H9 (cell line): ENCODE measurements around the gene TRAF3IP1. TPM values are rescaled to one million over a fixed set of nuclear protein-coding genes. Genes with fewer than 3 reads are reported as not detected.

Experiments
- DNase-seq: peaks from one replicate; pipeline ENCODE4 v3.0.0-alpha.2; 2017
- H2AFZ ChIP-seq: one replicate; pipeline ENCODE4 v1.6.1; 2013; ENCODE audit warnings: mild to moderate bottlenecking, low read length, control low read depth, moderate library complexity
- H2AK5ac ChIP-seq: 2 replicates; pipeline ENCODE4 v1.6.1; 2013; ENCODE audit warnings: low read length, control low read depth, mixed read lengths; ENCODE audit not compliant: insufficient read length
- H2BK120ac ChIP-seq: one replicate; pipeline ENCODE4 v1.6.1; 2013; ENCODE audit warnings: low read depth, mild to moderate bottlenecking, low read length, control low read depth, inconsistent platforms; ENCODE audit not compliant: poor library complexity, severe bottlenecking
- H2BK12ac ChIP-seq: 2 replicates; pipeline ENCODE4 v1.6.1; 2013; ENCODE audit warnings: low read length, control low read depth, mixed read lengths, low read depth; ENCODE audit not compliant: insufficient read length
- H2BK15ac ChIP-seq: 2 replicates; pipeline ENCODE4 v1.6.1; 2013; ENCODE audit warnings: low read depth, low read length, control low read depth
- H2BK20ac ChIP-seq: one replicate; pipeline ENCODE4 v1.6.1; 2013; ENCODE audit warnings: low read depth, mild to moderate bottlenecking, low read length, control low read depth, inconsistent platforms; ENCODE audit not compliant: poor library complexity, severe bottlenecking
- H2BK5ac ChIP-seq: 2 replicates; pipeline ENCODE4 v1.6.1; 2013; ENCODE audit warnings: low read length, control low read depth, mixed read lengths; ENCODE audit not compliant: insufficient read length
- H3K14ac ChIP-seq: 2 replicates; pipeline ENCODE4 v1.6.1; 2013; ENCODE audit warnings: low read length, control low read depth; ENCODE audit not compliant: insufficient read depth
- H3K18ac ChIP-seq: 2 replicates; pipeline ENCODE4 v1.6.1; 2013; ENCODE audit warnings: low read depth, mild to moderate bottlenecking, mixed read lengths, low read length, control low read depth; ENCODE audit not compliant: insufficient read length
- H3K23ac ChIP-seq: 2 replicates; pipeline ENCODE4 v1.6.1; 2013; ENCODE audit warnings: low read length, control low read depth, mixed read lengths, low read depth; ENCODE audit not compliant: insufficient read length
- H3K23me2 ChIP-seq: 2 replicates; pipeline ENCODE4 v1.6.1; 2013; ENCODE audit warnings: low read depth, mild to moderate bottlenecking, mixed read lengths, low read length, control low read depth; ENCODE audit not compliant: insufficient read length, poor library complexity, severe bottlenecking
- H3K27ac ChIP-seq: 2 replicates; pipeline ENCODE4 v1.5.1; 2013; ENCODE audit warnings: low read length, control low read depth, mixed read lengths, low read depth; ENCODE audit not compliant: insufficient read length
- H3K27me3 ChIP-seq: 2 replicates; pipeline ENCODE4 v1.6.1; 2013; ENCODE audit warnings: low read length, control low read depth, inconsistent platforms; ENCODE audit not compliant: insufficient read depth
- H3K4ac ChIP-seq: 2 replicates; pipeline ENCODE4 v1.6.1; 2013; ENCODE audit warnings: low read depth, mild to moderate bottlenecking, control low read depth, inconsistent platforms, low read length, moderate library complexity
- H3K4me1 ChIP-seq: 2 replicates; pipeline ENCODE4 v1.6.1; 2013; ENCODE audit warnings: low read length, control low read depth, inconsistent platforms; ENCODE audit not compliant: insufficient read depth
- H3K4me2 ChIP-seq: 2 replicates; pipeline ENCODE4 v1.6.1; 2013; ENCODE audit warnings: low read length, control low read depth, mixed read lengths; ENCODE audit not compliant: insufficient read length, insufficient read depth
- H3K56ac ChIP-seq: 2 replicates; pipeline ENCODE4 v1.6.1; 2013; ENCODE audit warnings: low read depth, mild to moderate bottlenecking, mixed read lengths, low read length, control low read depth; ENCODE audit not compliant: insufficient read length
- H3K79me1 ChIP-seq: 2 replicates; pipeline ENCODE4 v1.6.1; 2013; ENCODE audit warnings: low read depth, mild to moderate bottlenecking, moderate library complexity, low read length, control low read depth, inconsistent platforms; ENCODE audit not compliant: insufficient read depth, poor library complexity, severe bottlenecking
- H3K79me2 ChIP-seq: 2 replicates; pipeline ENCODE4 v1.6.1; 2013; ENCODE audit warnings: low read length, control low read depth, inconsistent platforms; ENCODE audit not compliant: insufficient read depth
- H3K9ac ChIP-seq: 2 replicates; pipeline ENCODE4 v1.6.1; 2013; ENCODE audit warnings: low read length, control low read depth, mixed read lengths; ENCODE audit not compliant: insufficient read length; ENCODE audit errors: extremely low read depth
- H3K9me3 ChIP-seq: one replicate; pipeline ENCODE4 v1.6.1; 2013; ENCODE audit warnings: low read depth, low read length, inconsistent platforms; ENCODE audit not compliant: control insufficient read depth
- H3T11ph ChIP-seq: one replicate; pipeline ENCODE4 v1.6.1; 2013; ENCODE audit warnings: mild to moderate bottlenecking, low read length, control low read depth, inconsistent platforms
- H4K20me1 ChIP-seq: one replicate; pipeline ENCODE4 v1.6.1; 2013; ENCODE audit not compliant: control insufficient read depth, insufficient read length, insufficient read depth
- H4K5ac ChIP-seq: 2 replicates; pipeline ENCODE4 v1.6.1; 2013; ENCODE audit warnings: low read depth, mild to moderate bottlenecking, mixed read lengths, low read length, control low read depth; ENCODE audit not compliant: insufficient read length
- H4K8ac ChIP-seq: replicated peaks from 2 replicates; pipeline ENCODE4 v1.6.1; 2013; ENCODE audit warnings: low read length, control low read depth, mixed read lengths, low read depth; ENCODE audit not compliant: insufficient read length
- H4K91ac ChIP-seq: 2 replicates; pipeline ENCODE4 v1.6.1; 2013; ENCODE audit warnings: low read depth, mild to moderate bottlenecking, moderate library complexity, mixed read lengths, low read length, control low read depth; ENCODE audit not compliant: insufficient read length
- H3K27ac Mint-ChIP-seq, 3 experiments: 2 replicates in 2 of 3; 3 replicates in 1 of 3; pipeline ENCODE4 v1.8.0; 2020 to 2021; ENCODE audit warnings: mixed read lengths in 3 of 3, mild to moderate bottlenecking in 1 of 3, moderate library complexity in 1 of 3
- H3K27me3 Mint-ChIP-seq: 2 replicates; pipeline ENCODE4 v1.8.0; 2021; ENCODE audit warnings: low read depth, mild to moderate bottlenecking, moderate library complexity, mixed read lengths
- H3K36me3 Mint-ChIP-seq, 3 experiments: 2 replicates in 2 of 3; 3 replicates in 1 of 3; pipeline ENCODE4 v1.8.0; 2020 to 2021; ENCODE audit warnings: low read depth in 3 of 3, mixed read lengths in 3 of 3; ENCODE audit not compliant: insufficient read depth in 1 of 3
- H3K4me1 Mint-ChIP-seq, 2 experiments: 2 replicates each; pipeline ENCODE4 v1.8.0; 2020; ENCODE audit warnings: mixed read lengths in 2 of 2
- H3K4me3 Mint-ChIP-seq, 2 experiments: 2 replicates in 1 of 2; 3 replicates in 1 of 2; pipeline ENCODE4 v1.8.0; 2020 to 2021; ENCODE audit warnings: mild to moderate bottlenecking in 2 of 2, mixed read lengths in 2 of 2, moderate library complexity in 1 of 2
- H3K9me3 Mint-ChIP-seq, 2 experiments: 2 replicates in 1 of 2; 3 replicates in 1 of 2; pipeline ENCODE4 v1.8.0; 2020; ENCODE audit warnings: mild to moderate bottlenecking in 2 of 2, mixed read lengths in 2 of 2, moderate library complexity in 1 of 2
- CTCF ChIP-seq: fragments of 200-600 bp; sonication (generic); conservative IDR thresholded peaks from 3 replicates; pipeline ENCODE4 v1.8.0; 2021; ENCODE audit warnings: antibody characterized with exemption, mild to moderate bottlenecking
- WGBS: extraction: QIAGEN DNeasy Blood & Tissue Kit; methylation state at CpG from one replicate; pipeline ENCODE4 v1.1.7; 2013; ENCODE audit warnings: missing lambda C conversion rate, low lambda C conversion rate, mixed read lengths; ENCODE audit not compliant: insufficient read length; ENCODE audit errors: extremely low coverage; 5-methylcytosine and 5-hydroxymethylcytosine counted together
- total RNA-seq: library from RNA; stranded (reverse); gene quantifications from 2 replicates; pipeline ENCODE4 v1.2.1, GENCODE V29; 2021

Gene TRAF3IP1
- total RNA-seq, 1 experiment from 2014 or later: 16.4 TPM

DNA sequence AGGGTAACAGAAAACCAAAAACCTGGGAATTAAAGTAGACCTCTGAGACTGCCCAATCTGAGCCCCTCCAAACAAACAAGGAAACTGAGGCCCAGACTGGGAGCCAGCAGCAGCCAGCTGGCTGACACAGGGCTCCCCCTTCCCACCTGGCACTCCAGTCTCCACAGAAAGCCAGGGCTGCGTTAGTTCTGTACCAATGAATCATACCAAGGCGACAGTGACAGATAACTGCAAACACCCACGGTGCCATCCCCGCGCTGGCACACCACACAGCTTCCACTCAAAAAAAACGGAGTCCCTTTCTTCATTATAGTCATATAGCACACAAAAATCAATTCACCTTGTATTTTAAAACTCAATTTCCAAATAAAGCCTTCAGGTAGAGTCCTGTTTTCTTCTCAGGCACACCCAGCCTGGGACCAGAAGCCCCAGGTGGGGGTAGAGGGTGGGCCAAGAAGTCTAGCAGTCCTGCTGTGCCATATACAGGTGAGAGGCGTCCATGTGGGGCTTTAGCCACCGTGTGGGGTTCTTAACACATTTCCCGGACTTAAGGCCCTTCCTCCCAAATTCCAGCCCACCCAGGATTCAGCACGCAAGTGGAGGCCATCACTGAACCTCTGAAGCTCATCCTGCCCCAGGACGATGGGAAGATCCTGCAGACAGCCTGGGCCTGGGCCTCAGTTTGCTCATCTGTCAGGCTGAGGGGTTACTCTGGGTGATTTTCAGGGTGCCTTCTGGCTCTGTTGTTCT, 33.2 kb upstream of the TRAF3IP1 start:
- Histone ChIP-seq H4K20me1 (no peaks in the 10 kb centered on the region), H3K18ac (peak overlapping the region; percentile 69), H3K9me3 (no peaks in the 10 kb centered on the region), H3K79me1 (no peaks in the 10 kb centered on the region), H3K4ac (no peak overlapping the region; the same call in 1 of the 2 replicates), H3K4me2 (peak overlapping the region; percentile 71), H2BK12ac (no peak overlapping the region), H2BK120ac (peak overlapping the region; percentile 64), H2BK20ac (no peak overlapping the region), H3K27me3 (no peaks in the 10 kb centered on the region), H3T11ph (no peak overlapping the region), H3K56ac (no peak overlapping the region), H2BK15ac (no peak overlapping the region), H4K5ac (no peak overlapping the region), H4K8ac (no peak overlapping the region), H4K91ac (no peak overlapping the region), H3K4me1 (no peaks in the 10 kb centered on the region; the same call in 1 of the 2 replicates), H2AK5ac (no peak overlapping the region), H2BK5ac (no peak overlapping the region), H3K23me2 (peaks cover 11% of the 10 kb centered on the region), H3K79me2 (no peaks in the 10 kb centered on the region; the same call in 1 of the 2 replicates), H3K23ac (no peak overlapping the region), H2AFZ (no peak overlapping the region), H3K9ac (no peak overlapping the region), H3K14ac (peak overlapping the region; percentile 72), H3K27ac (no peak overlapping the region)
- Mint-ChIP-seq H3K4me3 (peak overlapping the region; percentile 85 to 89), H3K27ac (peak overlapping the region in 1 of 3 experiments; percentile 59; a peak in 2 of 7 replicates), H3K27me3 (peaks cover 9% of the 10 kb centered on the region), H3K9me3 (no peaks in the 10 kb centered on the region), H3K36me3 (no peaks in the 10 kb centered on the region; a peak in 1 of 7 replicates), H3K4me1 (peaks cover 37 to 54% of the 10 kb centered on the region in 2 experiments)
- no peak for TF ChIP-seq CTCF
- no peak for DNase-seq
- no CpG with 5 or more reads among the region's 11 CpGs for WGBS
